AG08396 (cell line): ENCODE results near the gene LMTK2.

ENCODE experiments used
- DNase-seq: peaks from one replicate; pipeline ENCODE4 v3.0.0; 2012; ENCODE audit warnings: low spot score, mixed read lengths

LMTK2 gene

GRCh38 chr7:98106647-98107312 lies at the start of gene LMTK2:
TSS of gene LMTK2 (plus strand) at chr7:98106862. CDS start at chr7:98107178, 316 bp downstream.
- peak; percentile 99 for DNase-seq

- no peak for DNase-seq
These were observed 49.5 kb upstream of the LMTK2 start for GRCh38 chr7:98057157-98057556.

GRCh38 chr7:98058186-98058585 lies 48.5 kb upstream of the LMTK2 start:
- DNase-seq, result no peak

- no peak for DNase-seq
These were observed 42.4 kb upstream of the LMTK2 start for GRCh38 chr7:98064233-98064632.

GRCh38 chr7:98066208-98066607 lies 40.5 kb upstream of the LMTK2 start:
- DNase-seq, result no peak

GRCh38 chr7:98066934-98067507 lies 39.6 kb upstream of the LMTK2 start:
- DNase-seq, result no peak

GRCh38 chr7:98073047-98073446 lies 33.6 kb upstream of the LMTK2 start:
- no peak for DNase-seq

GRCh38 chr7:98075801-98076200 lies 30.9 kb upstream of the LMTK2 start:
- no peak for DNase-seq

GRCh38 chr7:98077762-98078161 lies 28.9 kb upstream of the LMTK2 start:
- no peak for DNase-seq

- no peak for DNase-seq
These were observed 28.3 kb upstream of the LMTK2 start for GRCh38 chr7:98078197-98078870.

GRCh38 chr7:98079891-98080648 lies 26.6 kb upstream of the LMTK2 start:
- no peak for DNase-seq

GRCh38 chr7:98081319-98081718 lies 25.3 kb upstream of the LMTK2 start:
- DNase-seq, result no peak

- DNase-seq, result no peak
These were observed 22.0 kb upstream of the LMTK2 start for GRCh38 chr7:98084631-98085030.

- no peak for DNase-seq
These were observed 21.0 kb upstream of the LMTK2 start for GRCh38 chr7:98085674-98086073.

- DNase-seq, result no peak
These were observed 20.4 kb upstream of the LMTK2 start for GRCh38 chr7:98086281-98086718.

GRCh38 chr7:98088109-98088508 lies 18.6 kb upstream of the LMTK2 start:
- DNase-seq, result no peak

GRCh38 chr7:98090116-98090515 lies 16.5 kb upstream of the LMTK2 start:
- DNase-seq, result no peak

- DNase-seq, result no peak
These were observed 15.6 kb upstream of the LMTK2 start for GRCh38 chr7:98091061-98091460.

- DNase-seq, result no peak
These were observed 15.1 kb upstream of the LMTK2 start for GRCh38 chr7:98091523-98091922.

- no peak for DNase-seq
These were observed 9.5 kb upstream of the LMTK2 start for GRCh38 chr7:98097042-98097645.

GRCh38 chr7:98100088-98100487 lies 6.6 kb upstream of the LMTK2 start:
- DNase-seq, result no peak

GRCh38 chr7:98102170-98102569 lies 4.5 kb upstream of the LMTK2 start:
- DNase-seq, result no peak
